CD14-positive monocyte (primary cell): ENCODE measurements around the gene YAF2. TPM values are rescaled to one million over a fixed set of nuclear protein-coding genes. Genes with fewer than 3 reads are reported as not detected.

Experiments used
- DNase-seq, 3 donors: peaks; one replicate each; pipeline ENCODE4 v3.0.0-alpha.2; 2011 to 2022
- H2AFZ ChIP-seq: 2 replicates; pipeline ENCODE4 v1.6.0; 2012; ENCODE audit warnings: mild to moderate bottlenecking, low read depth, low read length, inconsistent platforms; ENCODE audit not compliant: insufficient read depth, poor library complexity, severe bottlenecking
- H3K27ac ChIP-seq, 2 donors: 1 replicate in 1 of 2; 2 replicates in 1 of 2; pipeline ENCODE4 v1.5.1; 2012 to 2013; ENCODE audit warnings: low read length in 2 of 2, control low read depth in 1 of 2, inconsistent platforms in 1 of 2, low read depth in 1 of 2, mild to moderate bottlenecking in 1 of 2
- H3K27me3 ChIP-seq, 2 donors: one replicate each; pipeline versions ENCODE4 v1.6.0 to v1.6.1; 2011 to 2013; ENCODE audit warnings: low read length in 2 of 2; ENCODE audit not compliant: control insufficient read depth in 2 of 2, insufficient read depth in 2 of 2
- H3K36me3 ChIP-seq, 2 donors: replicated peaks in 1 of 2; 1 replicate in 1 of 2; 2 replicates in 1 of 2; pipeline versions ENCODE4 v1.5.1 to v1.6.1; 2012 to 2013; ENCODE audit warnings: low read length in 2 of 2, control low read depth in 1 of 2, inconsistent platforms in 1 of 2, mild to moderate bottlenecking in 1 of 2; ENCODE audit not compliant: insufficient read depth in 2 of 2, control insufficient read depth in 1 of 2
- H3K4me1 ChIP-seq, 2 donors: 1 replicate in 1 of 2; 2 replicates in 1 of 2; pipeline versions ENCODE4 v1.5.1 to v1.6.1; 2012 to 2013; ENCODE audit warnings: low read length in 2 of 2, control low read depth in 1 of 2, inconsistent platforms in 1 of 2, mild to moderate bottlenecking in 1 of 2, moderate library complexity in 1 of 2; ENCODE audit not compliant: insufficient read depth in 2 of 2, control insufficient read depth in 1 of 2
- H3K4me2 ChIP-seq: replicated peaks from 2 replicates; pipeline ENCODE3; 2012; ENCODE audit warnings: low read length, moderate library complexity, mild to moderate bottlenecking; ENCODE audit not compliant: poor library complexity, severe bottlenecking; ENCODE audit errors: extremely low read depth
- H3K4me3 ChIP-seq, 3 experiments: fragments of 200-600 bp in 1 of 3; sonication (generic) in 1 of 3; replicated peaks in 1 of 3; 1 replicate in 2 of 3; 2 replicates in 1 of 3; pipeline ENCODE4 v1.5.1; 2011 to 2013; ENCODE audit warnings: low read length in 3 of 3, mild to moderate bottlenecking in 3 of 3, control low read depth in 2 of 3, low read depth in 2 of 3, inconsistent platforms in 1 of 3, moderate library complexity in 1 of 3
- H3K79me2 ChIP-seq: 2 replicates; pipeline ENCODE4 v1.6.0; 2012; ENCODE audit warnings: mild to moderate bottlenecking, control low read depth, inconsistent platforms, low read length, moderate library complexity; ENCODE audit not compliant: insufficient read depth
- H3K9ac ChIP-seq: 2 replicates; pipeline ENCODE4 v1.6.0; 2017; ENCODE audit warnings: low read length, mild to moderate bottlenecking; ENCODE audit not compliant: insufficient read depth, poor library complexity, severe bottlenecking
- H3K9me3 ChIP-seq, 2 donors: replicated peaks in 1 of 2; 1 replicate in 1 of 2; 2 replicates in 1 of 2; pipeline versions ENCODE4 v1.5.1 to v1.6.1; 2012 to 2013; ENCODE audit warnings: low read length in 2 of 2, control low read depth in 1 of 2; ENCODE audit not compliant: control insufficient read depth in 1 of 2, insufficient read depth in 1 of 2
- H4K20me1 ChIP-seq: 2 replicates; pipeline ENCODE4 v1.6.0; 2012; ENCODE audit warnings: mild to moderate bottlenecking, low read length, control low read depth, moderate library complexity; ENCODE audit not compliant: insufficient read depth
- H3K27ac Mint-ChIP-seq, 7 donors: one replicate each; pipeline ENCODE4 v1.8.0; 2020; ENCODE audit warnings: mild to moderate bottlenecking in 7 of 7, mixed read lengths in 7 of 7, moderate library complexity in 6 of 7, inconsistent platforms in 2 of 7
- H3K27me3 Mint-ChIP-seq, 3 donors: one replicate each; pipeline ENCODE4 v1.8.0; 2021 to 2022; ENCODE audit warnings: low read depth in 3 of 3, mild to moderate bottlenecking in 3 of 3, mixed read lengths in 3 of 3, moderate library complexity in 3 of 3, inconsistent platforms in 1 of 3
- H3K36me3 Mint-ChIP-seq, 2 donors: one replicate each; pipeline ENCODE4 v1.8.0; 2020; ENCODE audit warnings: mixed read lengths in 2 of 2, inconsistent platforms in 1 of 2, mild to moderate bottlenecking in 1 of 2
- H3K4me1 Mint-ChIP-seq: one replicate; pipeline ENCODE4 v1.8.0; 2020; ENCODE audit warnings: mild to moderate bottlenecking, mixed read lengths
- H3K4me3 Mint-ChIP-seq, 2 donors: one replicate each; pipeline ENCODE4 v1.8.0; 2020; ENCODE audit warnings: mild to moderate bottlenecking in 2 of 2, mixed read lengths in 2 of 2, moderate library complexity in 1 of 2
- H3K9me3 Mint-ChIP-seq, 7 donors: one replicate each; pipeline ENCODE4 v1.8.0; 2020 to 2022; ENCODE audit warnings: mixed read lengths in 7 of 7, mild to moderate bottlenecking in 6 of 7, moderate library complexity in 6 of 7, inconsistent platforms in 2 of 7
- WGBS: methylation state at CpG from one replicate; pipeline ENCODE4 v1.1.5; 2013; ENCODE audit warnings: missing lambda C conversion rate; ENCODE audit not compliant: insufficient coverage; 5-methylcytosine and 5-hydroxymethylcytosine counted together
- intact Hi-C, 2 donors: fragments of 100-400 bp; cut with micrococcal nuclease; formaldehyde crosslinking; loops; one replicate each; pipeline versions ENCODE4 v1.15.0 to v1.15.1; 2023
- polyA plus RNA-seq, 3 donors: library from polyadenylated mRNA; depleted of rRNA in 1 of 3; unstranded in 2 of 3; stranded (reverse) in 1 of 3; fragments of 300-500 nt in 2 of 3; fragments of >200 nt in 1 of 3; fragmentation: Illumina TruSeq in 2 of 3; gene quantifications; 1 replicate in 2 of 3; 2 replicates in 1 of 3; pipeline ENCODE4 v1.2.3, GENCODE V29; 2012 to 2021
- TF ChIP-seq, protein P1 (sequence below): fragments of 200-600 bp; IDR thresholded peaks from one replicate; pipeline ENCODE4 v1.8.0; 2022; ENCODE audit warnings: antibody characterized with exemption, mild to moderate bottlenecking

The YAF2 gene
- polyA plus RNA-seq, 3 donors = 6.2 to 11.0 (median 8.5) TPM

DNA sequence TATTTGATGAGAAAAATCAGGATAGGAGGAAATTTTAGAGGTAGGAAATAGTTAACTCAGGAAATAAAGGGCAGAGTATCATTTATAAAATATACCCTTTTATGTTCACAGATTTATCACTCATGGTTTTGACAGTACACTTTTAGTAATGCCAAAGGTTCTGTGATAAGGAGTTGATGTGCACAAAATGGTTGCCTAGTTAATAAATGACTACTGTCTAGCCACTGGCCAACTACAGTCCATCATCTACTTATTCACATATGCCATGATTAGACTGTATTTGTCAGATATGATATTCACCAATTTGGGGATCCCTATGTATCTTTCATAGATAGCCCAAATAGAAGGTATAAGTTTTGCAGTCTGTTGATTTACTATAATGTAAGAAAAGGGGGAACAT is 74.1 kb downstream of the YAF2 start:
- Mint-ChIP-seq H3K27me3 (no peaks in the 10 kb centered on the region), H3K9me3 (no peaks in the 10 kb centered on the region), H3K4me1 (peaks cover under 1% of the 10 kb centered on the region), H3K27ac (no peak overlapping the region), H3K4me3 (no peak overlapping the region), H3K36me3 (peaks cover 27 to 30% of the 10 kb centered on the region in 2 donors)
- Histone ChIP-seq H3K79me2 (no peaks in the 10 kb centered on the region), H3K4me2 (no peak overlapping the region), H3K27me3 (no peaks in the 10 kb centered on the region), H3K27ac (no peak overlapping the region), H3K36me3 (peaks cover 24 to 27% of the 10 kb centered on the region in 2 donors), H3K4me3 (no peak overlapping the region), H3K9me3 (no peaks in the 10 kb centered on the region), H3K4me1 (no peaks in the 10 kb centered on the region), H2AFZ (no peak overlapping the region), H4K20me1 (no peaks in the 10 kb centered on the region), H3K9ac (no peak overlapping the region)
- intact Hi-C loops = no loop called here
- TF ChIP-seq, protein P1, sequence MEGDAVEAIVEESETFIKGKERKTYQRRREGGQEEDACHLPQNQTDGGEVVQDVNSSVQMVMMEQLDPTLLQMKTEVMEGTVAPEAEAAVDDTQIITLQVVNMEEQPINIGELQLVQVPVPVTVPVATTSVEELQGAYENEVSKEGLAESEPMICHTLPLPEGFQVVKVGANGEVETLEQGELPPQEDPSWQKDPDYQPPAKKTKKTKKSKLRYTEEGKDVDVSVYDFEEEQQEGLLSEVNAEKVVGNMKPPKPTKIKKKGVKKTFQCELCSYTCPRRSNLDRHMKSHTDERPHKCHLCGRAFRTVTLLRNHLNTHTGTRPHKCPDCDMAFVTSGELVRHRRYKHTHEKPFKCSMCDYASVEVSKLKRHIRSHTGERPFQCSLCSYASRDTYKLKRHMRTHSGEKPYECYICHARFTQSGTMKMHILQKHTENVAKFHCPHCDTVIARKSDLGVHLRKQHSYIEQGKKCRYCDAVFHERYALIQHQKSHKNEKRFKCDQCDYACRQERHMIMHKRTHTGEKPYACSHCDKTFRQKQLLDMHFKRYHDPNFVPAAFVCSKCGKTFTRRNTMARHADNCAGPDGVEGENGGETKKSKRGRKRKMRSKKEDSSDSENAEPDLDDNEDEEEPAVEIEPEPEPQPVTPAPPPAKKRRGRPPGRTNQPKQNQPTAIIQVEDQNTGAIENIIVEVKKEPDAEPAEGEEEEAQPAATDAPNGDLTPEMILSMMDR = no peak
- DNase-seq = no peak

DNA sequence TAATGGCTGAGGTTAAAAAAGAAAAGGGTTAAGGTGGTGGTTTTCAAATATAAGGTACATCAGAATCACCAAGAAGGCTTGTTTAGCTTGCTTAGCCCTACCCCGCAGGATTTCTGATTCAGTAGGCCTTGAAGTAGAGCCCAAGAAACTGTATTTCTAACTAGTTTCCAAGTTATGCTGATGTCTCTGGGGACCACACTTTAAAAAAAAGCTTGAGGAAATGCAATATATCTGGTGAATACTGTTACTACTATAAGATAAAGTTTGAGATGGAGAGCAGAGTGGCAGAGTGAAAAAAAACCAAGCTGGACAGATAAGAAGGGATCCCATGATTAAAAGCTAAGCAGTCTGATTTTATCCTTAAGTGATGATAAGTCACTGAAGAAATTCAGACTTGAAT is 75.1 kb downstream of the YAF2 start:
- H3K4me2 ChIP-seq = no peak overlapping the region
- no peaks in the 10 kb centered on the region for H3K9me3 Mint-ChIP-seq

More for the DNA sequence above, 75.1 kb downstream of the YAF2 start:
- WGBS = no CpG with 5 or more reads among the region's 1 CpG
- Histone ChIP-seq H3K4me1 (no peaks in the 10 kb centered on the region), H3K4me3 (no peak overlapping the region), H3K9me3 (no peaks in the 10 kb centered on the region), H3K9ac (no peak overlapping the region), H4K20me1 (no peaks in the 10 kb centered on the region), H3K27ac (no peak overlapping the region), H2AFZ (no peak overlapping the region), H3K36me3 (peaks cover 28 to 36% of the 10 kb centered on the region in 2 donors), H3K79me2 (no peaks in the 10 kb centered on the region), H3K27me3 (no peaks in the 10 kb centered on the region)
- Mint-ChIP-seq H3K4me1 (no peaks in the 10 kb centered on the region), H3K27me3 (no peaks in the 10 kb centered on the region), H3K4me3 (no peak overlapping the region), H3K27ac (peak overlapping the region in 1 of 7 donors; percentile 20), H3K36me3 (peaks cover 26 to 29% of the 10 kb centered on the region in 2 donors)
- DNase-seq = no peak
- TF ChIP-seq, protein P1 = no peak
- intact Hi-C loops = no loop called here
